GM18517 (cell line): Measurements from ENCODE around the gene TTYH1.
"Not testable (repeated sequence)": the region's sequence is repeated elsewhere in the genome, so short reads cannot be mapped to it uniquely, and the experiment has no call there.

ENCODE experiments used
- ATAC-seq: cut with Tn5 transposase; IDR thresholded peaks from one replicate; pipeline ENCODE4 v1.9.1; 2021; ENCODE audit warnings: mild to moderate bottlenecking, moderate library complexity; ENCODE audit not compliant: unreplicated experiment

Gene TTYH1

GRCh38 chr19:54436628-54437252 is 21.5 kb downstream of the TTYH1 start:
- ATAC-seq = no peak

GRCh38 chr19:54439174-54439851 is 24.0 kb downstream of the TTYH1 start:
- no peak for ATAC-seq

- ATAC-seq = no peak
Observed at GRCh38 chr19:54440641-54441040, 25.4 kb downstream of the TTYH1 start.

GRCh38 chr19:54444737-54445136 is 29.5 kb downstream of the TTYH1 start:
- no peak for ATAC-seq

- not testable (repeated sequence) for ATAC-seq
Observed at GRCh38 chr19:54446349-54446748, 31.1 kb downstream of the TTYH1 start.

- ATAC-seq = no peak
Observed at GRCh38 chr19:54448040-54448773, 32.9 kb downstream of the TTYH1 start.

GRCh38 chr19:54448774-54449700 is 33.8 kb downstream of the TTYH1 start, which contains the start of gene LENG8:
Gene LENG8 (plus strand): TSS chr19:54449199. CDS start chr19:54451345, 2,146 bp downstream.
- ATAC-seq = peak; percentile 74

GRCh38 chr19:54449701-54450069 is 34.4 kb downstream of the TTYH1 start:
- no peak for ATAC-seq

GRCh38 chr19:54451331-54451871 is 36.1 kb downstream of the TTYH1 start:
- ATAC-seq = no peak

- ATAC-seq = no peak
Observed at GRCh38 chr19:54451997-54452396, 36.7 kb downstream of the TTYH1 start.

- ATAC-seq = no peak
Observed at GRCh38 chr19:54452626-54453025, 37.4 kb downstream of the TTYH1 start.

GRCh38 chr19:54453921-54454780 is 38.9 kb downstream of the TTYH1 start:
- no peak for ATAC-seq

- no peak for ATAC-seq
Observed at GRCh38 chr19:54454781-54455675, 39.8 kb downstream of the TTYH1 start.

- no peak for ATAC-seq
Observed at GRCh38 chr19:54455786-54456422, 40.6 kb downstream of the TTYH1 start.

GRCh38 chr19:54456423-54457373 is 41.4 kb downstream of the TTYH1 start:
- no peak for ATAC-seq

- no peak for ATAC-seq
Observed at GRCh38 chr19:54457773-54458647, 42.7 kb downstream of the TTYH1 start.
